Activated CD4-positive, alpha-beta T cell treated with anti-CD3 and anti-CD28 coated beads, Interleukin-2, amount 10 ng/mL, durations not matched to agents 7 days and 5 days (primary cell): Measurements from ENCODE around the gene GLRA1. TPM values are rescaled to one million over a fixed set of nuclear protein-coding genes. Genes with fewer than 3 reads are reported as not detected.

ENCODE experiments used
- CTCF ChIA-PET: fragments of 350-600 bp; sonication (Branson Sonifier 250); formaldehyde crosslinking; loops from one replicate; lab custom pipeline; 2021; ENCODE audit warnings: antibody characterized with exemption; lab: Charles Lee
- POLR2A ChIA-PET: fragments of 350-600 bp; sonication (Branson Sonifier 250); formaldehyde crosslinking; loops from one replicate; lab custom pipeline; 2021; ENCODE audit warnings: antibody characterized with exemption; lab: Charles Lee
- DNase-seq: peaks from one replicate; pipeline ENCODE4 v3.0.0-alpha.2; 2020
- H3K27ac Mint-ChIP-seq: one replicate; pipeline ENCODE4 v1.8.0; 2021; ENCODE audit warnings: mild to moderate bottlenecking, moderate library complexity, mixed read lengths
- H3K27me3 Mint-ChIP-seq: one replicate; pipeline ENCODE4 v1.8.0; 2021; ENCODE audit warnings: mixed read lengths
- H3K36me3 Mint-ChIP-seq: one replicate; pipeline ENCODE4 v1.8.0; 2021; ENCODE audit warnings: low read depth, mixed read lengths
- H3K4me1 Mint-ChIP-seq: one replicate; pipeline ENCODE4 v1.8.0; 2021; ENCODE audit warnings: mixed read lengths
- H3K4me3 Mint-ChIP-seq: one replicate; pipeline ENCODE4 v1.8.0; 2021; ENCODE audit warnings: mild to moderate bottlenecking, moderate library complexity, mixed read lengths
- H3K9me3 Mint-ChIP-seq: one replicate; pipeline ENCODE4 v1.8.0; 2021; ENCODE audit warnings: mixed read lengths
- total RNA-seq, 2 experiments: library from RNA; stranded (reverse); gene quantifications; one replicate each; pipeline ENCODE4 v1.2.3, GENCODE V29; 2021

The GLRA1 gene
- total RNA-seq, 2 experiments from 2014 or later, result not detected

GRCh38 chr5:151772846-151773561 lies 151.6 kb downstream of the GLRA1 start:
- H3K36me3 Mint-ChIP-seq, result peaks cover 31% of the 10 kb centered on the region
- no peak for DNase-seq

More at GRCh38 chr5:151772846-151773561, 151.6 kb downstream of the GLRA1 start:
- peaks cover 50% of the 10 kb centered on the region for H3K4me1 Mint-ChIP-seq
- H3K27ac Mint-ChIP-seq, result peak overlapping the region; percentile 94
- H3K9me3 Mint-ChIP-seq, result no peaks in the 10 kb centered on the region
- H3K27me3 Mint-ChIP-seq, result no peaks in the 10 kb centered on the region
- ChIA-PET CTCF (interaction anchor here (0.8 to 3.5 kb wide), 9 partner anchors 9 to 114 kb away, joined by 3 to 40 read pairs (median 6); no protein-coding TSS in a partner anchor), POLR2A (interaction anchor here (0.5 to 0.9 kb wide), 3 partner anchors 15 to 468 kb away, joined by 3 to 12 read pairs (median 3); no protein-coding TSS in a partner anchor)
- H3K4me3 Mint-ChIP-seq, result peak overlapping the region; percentile 81

Other genes starting within 250 kb of the GLRA1 start
- gene SPARC, start 237.9 kb downstream of the GLRA1 start, total RNA-seq, result 1 to 10 TPM in 1 of 2 experiments, under 1 TPM in 1; 0.27 to 1.1 TPM
- gene ATOX1, start 166.2 kb downstream of the GLRA1 start, total RNA-seq, result 10 to 100 TPM; 46.9 to 48.1 TPM
- 100 to 1,000 TPM; 212 to 221 TPM for gene G3BP1, start 152.9 kb downstream of the GLRA1 start, total RNA-seq